Cardiac fibroblast (primary cell): ENCODE measurements around the gene TFB1M.

Source experiments
- DNase-seq, 2 donors: peaks; one replicate each; pipeline versions ENCODE4 v3.0.0 to v3.0.0-alpha.2; 2010; ENCODE audit warnings: low read depth in 2 of 2
- H3K4me3 ChIP-seq, 2 donors: replicated peaks in 1 of 2; 1 replicate in 1 of 2; 2 replicates in 1 of 2; pipeline ENCODE4 v1.5.1; 2011; ENCODE audit warnings: low read depth in 2 of 2, low read length in 2 of 2, mild to moderate bottlenecking in 2 of 2, moderate library complexity in 1 of 2
- CTCF ChIP-seq: IDR thresholded peaks from one replicate; pipeline ENCODE4 v1.5.1; 2011; ENCODE audit warnings: low read depth, mild to moderate bottlenecking, low read length, inconsistent platforms

TFB1M gene

GRCh38 chr6:155216312-155217046 is 97.8 kb downstream of the TFB1M start:
- no peak for TF ChIP-seq CTCF
- no peak overlapping the region for H3K4me3 ChIP-seq
- no peak for DNase-seq

- H3K4me3 ChIP-seq = no peak overlapping the region
- TF ChIP-seq CTCF = no peak
- no peak for DNase-seq
Measured at GRCh38 chr6:155215906-155216305, 98.4 kb downstream of the TFB1M start.

- TF ChIP-seq CTCF = no peak
- DNase-seq = no peak
- no peak overlapping the region for H3K4me3 ChIP-seq
Measured at GRCh38 chr6:155213611-155214372, 100.5 kb downstream of the TFB1M start.

- H3K4me3 ChIP-seq = no peak overlapping the region
- no peak for DNase-seq
- TF ChIP-seq CTCF = no peak
Measured at GRCh38 chr6:155212616-155213380, 101.5 kb downstream of the TFB1M start.

- no peak overlapping the region for H3K4me3 ChIP-seq
- TF ChIP-seq CTCF = no peak
- DNase-seq = peak in 1 of 2 donors; percentile 15
Measured at GRCh38 chr6:155212106-155212505, 102.2 kb downstream of the TFB1M start.

GRCh38 chr6:155207223-155207622 is 107.1 kb downstream of the TFB1M start:
- no peak for TF ChIP-seq CTCF
- no peak overlapping the region for H3K4me3 ChIP-seq
- no peak for DNase-seq
